22Rv1 (cell line): Measurements from ENCODE around the gene KCNA2.

Experiments used
- H3K27ac ChIP-seq: fragments of 450-650 bp; 2 replicates; pipeline ENCODE4 v1.5.1; 2017
- CTCF ChIP-seq: fragments of 450-650 bp; IDR thresholded peaks from 2 replicates; pipeline ENCODE4 v1.5.1; 2017; ENCODE audit warnings: mild to moderate bottlenecking
- ZFX ChIP-seq: fragments of 450-650 bp; IDR thresholded peaks from 2 replicates; pipeline ENCODE4 v1.6.1; 2017; ENCODE audit warnings: antibody characterized with exemption, borderline replicate concordance

Gene KCNA2

DNA sequence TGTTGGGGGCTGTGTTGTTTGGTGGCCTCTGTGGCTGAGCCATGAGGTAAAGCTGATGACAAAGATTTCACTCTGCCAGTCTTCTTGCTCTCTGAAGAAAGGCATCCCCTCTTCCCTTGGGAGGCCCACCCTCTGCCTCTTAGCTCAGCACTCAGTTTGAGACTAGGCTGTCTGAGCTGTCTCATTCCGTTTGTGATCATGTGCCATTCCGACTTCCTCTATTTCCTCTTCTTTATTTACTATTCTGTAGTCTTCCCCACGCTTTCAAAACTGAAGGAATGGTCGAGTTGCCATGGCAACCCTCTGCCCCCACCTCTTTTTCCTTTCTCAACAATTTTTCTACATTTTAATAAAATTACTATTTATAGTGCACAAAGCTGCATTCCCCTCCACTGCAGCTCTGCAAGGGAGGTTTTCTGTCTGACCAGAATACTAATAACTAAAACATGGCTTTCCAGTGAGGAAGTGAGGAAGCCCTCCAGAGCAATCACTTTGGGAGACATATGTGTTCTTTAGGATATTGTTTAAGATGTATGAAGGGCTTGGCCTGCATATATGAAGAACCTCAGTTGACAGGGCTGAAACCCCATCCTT is 37.8 kb upstream of the KCNA2 start:
- H3K27ac ChIP-seq: no peak overlapping the region
- TF ChIP-seq ZFX (no peak), CTCF (no peak)

DNA sequence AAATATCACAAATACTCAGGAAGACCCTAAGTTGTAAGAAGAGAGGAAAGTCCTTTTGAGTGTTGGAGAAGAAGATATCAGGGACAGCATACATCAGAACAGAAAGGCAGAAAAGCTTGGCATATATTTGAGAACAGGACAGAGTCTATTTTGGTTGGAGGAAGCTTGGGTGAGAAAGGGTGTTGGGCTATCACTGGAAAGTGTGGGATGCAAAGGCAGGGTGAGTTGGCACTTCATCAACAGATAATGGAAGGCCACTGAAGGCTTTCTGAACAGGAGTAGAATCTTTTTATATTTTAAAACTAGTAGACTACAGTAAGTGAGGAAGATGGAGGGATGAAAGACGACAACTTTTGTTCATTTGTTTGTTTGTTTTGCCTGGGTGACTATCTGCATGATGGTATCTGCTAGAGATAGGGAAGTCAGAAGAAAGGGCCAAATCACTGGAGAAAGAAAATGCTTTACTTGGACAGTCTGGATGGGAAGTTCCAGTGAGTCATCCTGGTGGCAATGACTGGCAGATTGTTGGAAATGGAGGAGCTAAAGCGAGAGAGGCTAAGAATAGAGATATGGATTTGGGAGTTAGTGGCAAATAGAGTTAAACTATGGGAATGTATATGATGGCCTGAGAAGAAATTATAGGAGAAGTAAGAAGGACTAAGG is 33.7 kb upstream of the KCNA2 start:
- H3K27ac ChIP-seq: no peak overlapping the region
- TF ChIP-seq CTCF (no peak), ZFX (no peak)

DNA sequence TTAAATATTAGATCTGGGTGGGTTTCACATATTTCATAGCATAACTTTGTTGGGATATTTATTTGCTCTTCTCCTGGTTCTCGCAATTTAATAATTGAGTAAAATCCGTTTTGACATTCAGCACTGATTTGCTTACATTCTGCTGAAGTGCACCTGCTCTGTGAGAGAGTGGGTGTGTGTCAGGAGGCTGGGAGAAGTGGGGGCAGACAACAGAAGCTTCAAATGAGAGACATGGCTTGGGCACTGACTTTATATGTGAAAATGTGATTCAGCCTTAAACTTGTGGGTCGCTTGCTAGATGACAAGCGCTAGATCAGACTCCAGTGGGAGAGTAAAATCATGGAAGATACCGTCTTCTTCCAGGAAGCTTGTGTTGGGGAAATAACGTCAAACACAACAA is 32.4 kb upstream of the KCNA2 start:
- TF ChIP-seq CTCF (no peak), ZFX (no peak)
- no peak overlapping the region for H3K27ac ChIP-seq

DNA sequence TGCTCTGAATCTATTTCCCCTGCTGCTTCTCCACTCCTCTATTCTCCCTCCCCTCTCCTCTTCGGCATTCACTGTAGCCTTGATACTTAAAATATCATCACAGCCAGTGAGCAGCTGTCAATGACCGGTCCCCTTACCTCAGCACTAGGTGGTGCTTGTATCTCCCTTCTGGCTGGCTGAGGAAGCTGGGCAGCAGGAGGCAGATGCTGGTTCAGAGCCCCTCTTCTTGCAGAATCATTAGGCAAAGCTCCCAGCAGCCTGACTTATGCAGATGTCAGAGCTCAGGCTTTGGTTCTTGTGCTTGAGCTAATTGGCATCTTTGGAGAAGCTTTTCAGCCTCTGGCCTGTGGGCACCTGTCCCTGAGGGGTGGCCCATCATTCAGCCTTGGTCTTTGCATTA is 31.9 kb upstream of the KCNA2 start:
- H3K27ac ChIP-seq: no peak overlapping the region

DNA sequence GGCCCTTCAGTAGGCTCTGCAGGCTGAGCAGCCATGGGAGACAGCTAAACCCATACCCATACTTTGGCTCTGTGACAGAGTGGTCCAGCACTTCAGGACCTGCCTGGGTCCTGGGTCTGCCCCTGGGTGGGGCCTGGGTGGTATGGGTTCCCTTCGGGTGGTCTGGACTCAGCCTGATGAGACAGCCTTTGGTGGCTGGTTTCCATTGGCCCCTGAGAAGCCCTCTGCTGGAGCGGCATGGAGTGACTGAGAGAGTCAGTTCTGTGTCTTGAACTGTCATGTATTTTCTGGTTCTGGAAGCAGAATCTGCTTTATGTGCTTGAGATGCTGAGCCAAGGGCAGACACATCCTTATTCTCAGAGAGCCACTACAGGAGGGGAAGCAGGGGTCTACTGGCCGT is 31.3 kb upstream of the KCNA2 start:
- TF ChIP-seq CTCF (no peak), ZFX (no peak)
- no peak overlapping the region for H3K27ac ChIP-seq

More for the DNA sequence above, 31.9 kb upstream of the KCNA2 start:
- TF ChIP-seq ZFX (no peak), CTCF (no peak)

GRCh38 chr1:110636149-110636935 is 30.2 kb upstream of the KCNA2 start:
- no peak overlapping the region for H3K27ac ChIP-seq
- TF ChIP-seq ZFX: no peak
- TF ChIP-seq CTCF: no peak

GRCh38 chr1:110635434-110635833 is 29.3 kb upstream of the KCNA2 start:
- no peak overlapping the region for H3K27ac ChIP-seq
- no peak for TF ChIP-seq ZFX
- TF ChIP-seq CTCF: no peak
